ENCODE data around the gene GPC5.

GPC5 gene

DNA sequence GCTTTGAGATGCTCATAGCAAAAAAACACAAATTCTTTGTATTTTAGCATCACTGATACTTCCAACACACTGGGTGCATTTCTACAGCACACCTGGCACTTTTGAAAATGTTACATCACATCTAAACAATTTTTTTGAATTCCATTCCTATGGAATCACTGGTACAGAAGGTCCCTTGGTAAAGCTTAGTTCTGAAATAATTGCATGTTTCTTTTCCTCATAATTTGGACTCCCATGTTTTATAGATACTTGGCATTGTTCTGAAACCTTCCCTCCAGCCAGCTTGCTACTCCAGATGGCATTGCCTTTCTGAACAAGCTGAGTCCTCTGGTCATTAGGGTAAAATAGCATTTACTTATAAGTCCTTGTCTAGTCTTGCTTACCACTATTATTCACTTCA is 1346.8 kb downstream of the GPC5 start:
- TF ChIP-seq RAD21 (IDR thresholded peaks at IDR 0.05; ENCODE audit: low read depth) (no peak), TEAD4 (IDR thresholded peaks at IDR 0.05) (peak; percentile 51; the same call in 1 of the 2 replicates), TCF12 (IDR thresholded peaks at IDR 0.05; ENCODE audit: low read depth) (0 out of 2 replicates have a peak, but pooled peaks have one; percentile 33)

DNA sequence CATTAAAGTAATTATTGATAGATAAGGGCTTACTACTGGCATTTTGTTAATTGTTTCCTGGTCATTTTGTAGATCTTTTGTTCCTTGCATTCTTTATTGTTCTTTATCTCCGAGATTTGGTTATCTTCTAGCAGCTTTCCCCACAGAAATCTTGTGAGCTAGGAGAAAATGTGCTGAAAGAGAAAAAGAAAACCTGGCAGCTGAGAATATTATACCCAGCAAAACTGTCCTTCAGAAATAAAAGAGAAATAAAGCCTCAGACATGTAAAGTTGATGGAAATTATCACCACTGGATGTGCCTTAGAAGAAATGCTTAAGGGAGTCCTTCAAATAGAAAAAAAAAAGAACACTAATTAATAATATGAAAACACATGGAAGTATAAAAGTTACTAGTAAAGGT is 1363.3 kb downstream of the GPC5 start:
- TF ChIP-seq RAD21 (IDR thresholded peaks at IDR 0.05; ENCODE audit: low read depth) (no peak), FOXM1 (IDR thresholded peaks at IDR 0.05; ENCODE audit: borderline replicate concordance, low read depth) (no peak)
- TF ChIP-seq, protein P1, sequence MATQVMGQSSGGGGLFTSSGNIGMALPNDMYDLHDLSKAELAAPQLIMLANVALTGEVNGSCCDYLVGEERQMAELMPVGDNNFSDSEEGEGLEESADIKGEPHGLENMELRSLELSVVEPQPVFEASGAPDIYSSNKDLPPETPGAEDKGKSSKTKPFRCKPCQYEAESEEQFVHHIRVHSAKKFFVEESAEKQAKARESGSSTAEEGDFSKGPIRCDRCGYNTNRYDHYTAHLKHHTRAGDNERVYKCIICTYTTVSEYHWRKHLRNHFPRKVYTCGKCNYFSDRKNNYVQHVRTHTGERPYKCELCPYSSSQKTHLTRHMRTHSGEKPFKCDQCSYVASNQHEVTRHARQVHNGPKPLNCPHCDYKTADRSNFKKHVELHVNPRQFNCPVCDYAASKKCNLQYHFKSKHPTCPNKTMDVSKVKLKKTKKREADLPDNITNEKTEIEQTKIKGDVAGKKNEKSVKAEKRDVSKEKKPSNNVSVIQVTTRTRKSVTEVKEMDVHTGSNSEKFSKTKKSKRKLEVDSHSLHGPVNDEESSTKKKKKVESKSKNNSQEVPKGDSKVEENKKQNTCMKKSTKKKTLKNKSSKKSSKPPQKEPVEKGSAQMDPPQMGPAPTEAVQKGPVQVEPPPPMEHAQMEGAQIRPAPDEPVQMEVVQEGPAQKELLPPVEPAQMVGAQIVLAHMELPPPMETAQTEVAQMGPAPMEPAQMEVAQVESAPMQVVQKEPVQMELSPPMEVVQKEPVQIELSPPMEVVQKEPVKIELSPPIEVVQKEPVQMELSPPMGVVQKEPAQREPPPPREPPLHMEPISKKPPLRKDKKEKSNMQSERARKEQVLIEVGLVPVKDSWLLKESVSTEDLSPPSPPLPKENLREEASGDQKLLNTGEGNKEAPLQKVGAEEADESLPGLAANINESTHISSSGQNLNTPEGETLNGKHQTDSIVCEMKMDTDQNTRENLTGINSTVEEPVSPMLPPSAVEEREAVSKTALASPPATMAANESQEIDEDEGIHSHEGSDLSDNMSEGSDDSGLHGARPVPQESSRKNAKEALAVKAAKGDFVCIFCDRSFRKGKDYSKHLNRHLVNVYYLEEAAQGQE (IDR thresholded peaks at IDR 0.05; ENCODE audit: low read depth) = no peak

- TF ChIP-seq RAD21 (IDR thresholded peaks at IDR 0.05; ENCODE audit: low read depth) = no peak
- TF ChIP-seq TAF1 (IDR thresholded peaks at IDR 0.05; ENCODE audit: low read depth) = no peak
- no peak for TF ChIP-seq CEBPB (IDR thresholded peaks at IDR 0.05)
- no peak for TF ChIP-seq FOXM1 (IDR thresholded peaks at IDR 0.05; ENCODE audit: borderline replicate concordance, low read depth)
- no peak for TF ChIP-seq EGR1 (IDR thresholded peaks at IDR 0.05)
- TF ChIP-seq ZBTB7A (IDR thresholded peaks at IDR 0.05; ENCODE audit: low read depth) = no peak
- no peak for TF ChIP-seq EP300 (IDR thresholded peaks at IDR 0.05; ENCODE audit: borderline replicate concordance)
- no peak for TF ChIP-seq TEAD4 (IDR thresholded peaks at IDR 0.05)
- TF ChIP-seq, protein P2, sequence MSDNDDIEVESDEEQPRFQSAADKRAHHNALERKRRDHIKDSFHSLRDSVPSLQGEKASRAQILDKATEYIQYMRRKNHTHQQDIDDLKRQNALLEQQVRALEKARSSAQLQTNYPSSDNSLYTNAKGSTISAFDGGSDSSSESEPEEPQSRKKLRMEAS (IDR thresholded peaks at IDR 0.05) = no peak
- no peak for TF ChIP-seq NFIC (IDR thresholded peaks at IDR 0.05)
- TF ChIP-seq CREB1 (IDR thresholded peaks at IDR 0.05; ENCODE audit: low read depth) = no peak
- TF ChIP-seq USF1 (IDR thresholded peaks at IDR 0.05) = no peak
- TF ChIP-seq YY1 (IDR thresholded peaks at IDR 0.05; ENCODE audit: low read depth) = no peak
- TF ChIP-seq, protein P1 (IDR thresholded peaks at IDR 0.05; ENCODE audit: low read depth) = no peak
These were observed 1369.0 kb downstream of the GPC5 start for GRCh38 chr13:92767468-92767867.

DNA sequence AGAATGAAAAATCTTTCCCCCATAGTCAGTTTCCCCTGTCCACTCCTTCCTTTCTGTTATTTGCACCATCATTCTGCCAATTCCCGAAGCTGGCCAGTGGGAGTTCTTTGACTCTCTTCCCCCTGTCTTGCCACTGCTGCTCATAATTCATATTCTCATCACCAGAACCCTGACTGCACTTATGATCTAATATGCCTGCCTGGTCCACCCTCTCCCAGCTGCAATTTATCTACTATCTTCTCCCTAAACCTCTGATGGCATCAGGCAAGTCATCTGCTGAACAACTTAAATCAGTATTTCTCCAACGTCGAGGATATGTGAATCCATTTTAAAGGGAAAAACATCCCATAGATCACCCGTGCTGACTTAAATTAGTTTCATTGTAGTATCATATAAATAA is 1370.2 kb downstream of the GPC5 start:
- no peak for TF ChIP-seq YY1 (IDR thresholded peaks at IDR 0.05; ENCODE audit: low read depth)

- TF ChIP-seq, protein P1 (IDR thresholded peaks at IDR 0.05; ENCODE audit: low read depth) = no peak
- 0 out of 2 replicates have a peak, but pooled peaks have one; percentile 40 for TF ChIP-seq CEBPB (IDR thresholded peaks at IDR 0.05)
These were observed 1370.6 kb downstream of the GPC5 start for GRCh38 chr13:92769046-92769445.

DNA sequence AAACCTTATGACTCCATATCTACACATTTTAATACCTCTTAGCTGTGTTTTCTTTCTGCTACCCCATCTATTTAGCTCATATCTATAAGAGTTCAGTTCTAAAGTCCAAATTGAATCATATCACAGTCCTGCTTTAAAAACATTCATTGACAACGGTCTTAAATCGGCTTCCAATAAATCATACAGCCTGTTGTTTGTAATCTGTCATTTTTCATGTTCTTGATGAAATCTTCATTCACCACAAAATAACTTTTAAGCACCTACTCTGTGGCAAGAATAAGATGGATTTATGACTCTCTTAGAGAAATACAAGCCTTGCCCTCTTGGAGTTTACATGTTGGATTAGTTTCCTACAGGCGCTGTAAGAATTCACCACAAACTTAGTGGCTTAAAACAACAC is 1377.2 kb downstream of the GPC5 start:
- TF ChIP-seq EP300 (IDR thresholded peaks at IDR 0.05; ENCODE audit: borderline replicate concordance) (no peak), RAD21 (IDR thresholded peaks at IDR 0.05; ENCODE audit: low read depth) (no peak), FOXM1 (IDR thresholded peaks at IDR 0.05; ENCODE audit: borderline replicate concordance, low read depth) (no peak), NFIC (IDR thresholded peaks at IDR 0.05) (no peak), YY1 (IDR thresholded peaks at IDR 0.05; ENCODE audit: low read depth) (no peak), EGR1 (IDR thresholded peaks at IDR 0.05) (no peak), USF1 (IDR thresholded peaks at IDR 0.05) (no peak), TCF12 (IDR thresholded peaks at IDR 0.05; ENCODE audit: low read depth) (no peak), TAF1 (IDR thresholded peaks at IDR 0.05; ENCODE audit: low read depth) (no peak), CEBPB (IDR thresholded peaks at IDR 0.05) (no peak), ZBTB7A (IDR thresholded peaks at IDR 0.05; ENCODE audit: low read depth) (no peak), CREB1 (IDR thresholded peaks at IDR 0.05; ENCODE audit: low read depth) (no peak), TEAD4 (IDR thresholded peaks at IDR 0.05) (no peak)
- TF ChIP-seq, protein P2 (IDR thresholded peaks at IDR 0.05) = no peak
- TF ChIP-seq, protein P1 (IDR thresholded peaks at IDR 0.05; ENCODE audit: low read depth) = no peak
